ENCODE measurements around the gene SUFU. TPM values are rescaled to one million over a fixed set of nuclear protein-coding genes. Genes with fewer than 3 reads are reported as not detected.

The SUFU gene
- total and polyA plus RNA-seq, 2 of the 8 experiments (the other 6 are each of a cell fraction or from before 2014, with no cell fraction given) = 7.0 to 10.8 TPM

DNA sequence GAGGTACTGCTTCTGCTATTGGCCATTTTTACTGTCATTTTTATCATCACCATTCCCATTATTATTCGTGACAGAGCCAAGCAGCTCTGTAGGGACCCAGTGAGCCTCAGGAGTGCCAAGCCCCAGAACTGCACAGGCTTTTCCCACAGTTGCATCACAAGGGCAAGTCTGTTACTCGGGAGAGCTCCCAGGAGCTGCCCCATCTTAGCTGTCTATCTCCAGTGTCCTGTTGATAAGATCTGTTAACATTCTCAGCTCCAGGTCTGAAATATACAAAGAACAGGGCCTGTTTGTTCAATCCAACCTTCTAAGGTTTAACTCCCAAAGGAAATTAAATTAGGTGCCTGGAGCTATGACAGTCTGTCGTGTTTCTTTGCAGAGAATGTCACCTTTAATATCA, 120.3 kb downstream of the SUFU start:
- H3K23me2 ChIP-seq (ENCODE audit: low read depth, low read length) = peaks cover 2% of the 10 kb centered on the region
- H3K36me3 ChIP-seq (ENCODE audit: control insufficient read depth in 2 of 4, insufficient read depth in 4 of 4, low read length in 3 of 4) = no peaks in the 10 kb centered on the region
- H2AK5ac ChIP-seq (ENCODE audit: low read depth, low read length) = no peak overlapping the region
- no peak overlapping the region for H3K18ac ChIP-seq (ENCODE audit: extremely low read depth, low read length)
- no peaks in the 10 kb centered on the region for H4K20me1 ChIP-seq (replicated peaks in 1 of 2; ENCODE audit: control insufficient read depth in 1 of 2, insufficient read depth in 2 of 2, low read length in 2 of 2)
- H3K27me3 ChIP-seq (replicated peaks in 1 of 4; ENCODE audit: control insufficient read depth in 3 of 4, extremely low read depth in 1 of 4, insufficient read depth in 3 of 4, low read length in 3 of 4) = no peaks in the 10 kb centered on the region
- H3K4me3 ChIP-seq (ENCODE audit: extremely low read depth in 1 of 4, insufficient read depth in 2 of 4, low read depth in 3 of 4, low read length in 4 of 4) = no peak overlapping the region
- no peak overlapping the region for H2BK12ac ChIP-seq (ENCODE audit: low read depth, low read length)
- CTCF ChIA-PET (ENCODE audit: partially characterized antibody) = interaction anchor here (0.6 to 14.3 kb wide), 8 partner anchors 9 to 272 kb away, joined by 3 to 160 read pairs (median 4); partner anchors contain the start of gene TRIM8
- no peak overlapping the region for H2AFZ ChIP-seq (ENCODE audit: low read length)
- H3K4ac ChIP-seq (replicated peaks; ENCODE audit: insufficient read length, low read depth, low read length) = no peak overlapping the region
- no peak overlapping the region for H3K14ac ChIP-seq (ENCODE audit: insufficient read length)
- no peak overlapping the region for H3K56ac ChIP-seq (replicated peaks; ENCODE audit: insufficient read length, low read depth, low read length)
- H3K27ac ChIP-seq (ENCODE audit: low read depth, low read length) = no peak overlapping the region
- no peak overlapping the region for H3K4me2 ChIP-seq (ENCODE audit: insufficient read depth in 1 of 2, low read depth in 2 of 2, low read length in 2 of 2)
- no peak overlapping the region for H3K23ac ChIP-seq (ENCODE audit: insufficient read length)
- no peak for FAIRE-seq
- no peak for DNase-seq (ENCODE audit: low read depth in 1 of 2, low spot score in 2 of 2)
- peaks cover 17 to 34% (median 22%) of the 10 kb centered on the region in 4 experiments for H3K4me1 ChIP-seq (replicated peaks in 1 of 4; ENCODE audit: control insufficient read depth in 3 of 4, insufficient read depth in 4 of 4, low read length in 3 of 4)
- no peaks in the 10 kb centered on the region for H3K9me3 ChIP-seq (ENCODE audit: insufficient read depth in 2 of 2, low read depth in 1 of 2, low read length in 1 of 2)
- no peaks in the 10 kb centered on the region for H3K79me1 ChIP-seq (ENCODE audit: low read depth, low read length)
- H4K8ac ChIP-seq (ENCODE audit: extremely low read depth, insufficient read depth, low read length) = no peak overlapping the region
- no peak overlapping the region for H2BK15ac ChIP-seq (ENCODE audit: low read length)
- TF ChIP-seq, protein P1, sequence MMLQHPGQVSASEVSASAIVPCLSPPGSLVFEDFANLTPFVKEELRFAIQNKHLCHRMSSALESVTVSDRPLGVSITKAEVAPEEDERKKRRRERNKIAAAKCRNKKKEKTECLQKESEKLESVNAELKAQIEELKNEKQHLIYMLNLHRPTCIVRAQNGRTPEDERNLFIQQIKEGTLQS (IDR thresholded peaks at IDR 0.05; ENCODE audit: insufficient read depth, low read depth, low read length) = no peak
- TF ChIP-seq EGR1 (IDR thresholded peaks at IDR 0.05; ENCODE audit: borderline replicate concordance, low read depth, low read length) = no peak
- no peak for TF ChIP-seq TAF7 (optimal IDR thresholded peaks at IDR 0.05; ENCODE audit: borderline replicate concordance, low read depth, low read length)
- TF ChIP-seq EP300 (IDR thresholded peaks at IDR 0.05; ENCODE audit: borderline replicate concordance in 1 of 2, low read depth in 2 of 2, low read length in 2 of 2) = no peak
- no peak for TF ChIP-seq NANOG (IDR thresholded peaks at IDR 0.05; ENCODE audit: insufficient read depth, low read depth, low read length, poor library complexity, severe bottlenecking)
- TF ChIP-seq KDM4A (IDR thresholded peaks at IDR 0.05; ENCODE audit: low read depth, low read length, severe bottlenecking) = no peak
- TF ChIP-seq TCF12 (IDR thresholded peaks at IDR 0.05; ENCODE audit: low read depth, low read length) = no peak
- TF ChIP-seq ASH2L (IDR thresholded peaks at IDR 0.05; ENCODE audit: low read length) = no peak
- no peak for TF ChIP-seq CREB1 (IDR thresholded peaks at IDR 0.05)
- TF ChIP-seq MAFK (IDR thresholded peaks at IDR 0.05; ENCODE audit: low read depth, low read length) = no peak
- no peak for TF ChIP-seq RAD21 (IDR thresholded peaks at IDR 0.05 in 1 of 2, conservative IDR thresholded peaks at IDR 0.05 in 1 of 2; ENCODE audit: low read depth in 2 of 2, low read length in 2 of 2)
- no peak for TF ChIP-seq SP4 (IDR thresholded peaks at IDR 0.05; ENCODE audit: low read length)
- TF ChIP-seq CTBP2 (IDR thresholded peaks at IDR 0.05; ENCODE audit: borderline replicate concordance, insufficient read depth, insufficient read length, low read length) = no peak
- 83% methylated on average over 3 of the region's 3 CpGs; no CpG with 5 or more reads in 1 of the 2 experiments for WGBS, 2 experiments (ENCODE audit: extremely low coverage in 1 of 2, insufficient coverage in 1 of 2, insufficient read length in 1 of 2, insufficient replicate concordance in 2 of 2, low coverage in 1 of 2, low lambda C conversion rate in 2 of 2, missing lambda C conversion rate in 1 of 2)
- POLR2A ChIA-PET (ENCODE audit: partially characterized antibody) = interaction anchor here (0.8 to 1.7 kb wide), 2 partner anchors 9 to 36 kb away, joined by 3 read pairs; no protein-coding TSS in a partner anchor
- H2BK20ac ChIP-seq (ENCODE audit: low read length) = no peak overlapping the region
- H4K91ac ChIP-seq (replicated peaks; ENCODE audit: insufficient read length, low read length) = no peak overlapping the region
- H3K79me2 ChIP-seq (ENCODE audit: control insufficient read depth in 1 of 2, insufficient read depth in 2 of 2, low read length in 2 of 2) = no peaks in the 10 kb centered on the region
- no peak overlapping the region for H4K5ac ChIP-seq (ENCODE audit: insufficient read length, low read depth, low read length)
- H2BK120ac ChIP-seq (replicated peaks; ENCODE audit: low read depth, low read length) = no peak overlapping the region
- H2BK5ac ChIP-seq (ENCODE audit: low read depth, low read length) = no peak overlapping the region
- H3K9ac ChIP-seq (replicated peaks in 1 of 4; ENCODE audit: extremely low read depth in 1 of 4, low read depth in 3 of 4, low read length in 3 of 4) = no peak overlapping the region

Measured in H1 (cell line).